ENCODE results near the gene MACROD1.
A peak's percentile ranks its signal among the peaks of the same experiment; 100 is the strongest.

Gene MACROD1

GRCh38 chr11:64013141-64013896, 152.6 kb downstream of the MACROD1 start:
- no peak for DNase-seq (ENCODE audit: low spot score)

- DNase-seq (ENCODE audit: low spot score) = no peak
Observed at GRCh38 chr11:64011371-64011770, 154.5 kb downstream of the MACROD1 start.

- DNase-seq (ENCODE audit: low spot score) = no peak
Observed at GRCh38 chr11:64010783-64011182, 155.1 kb downstream of the MACROD1 start.

DNA sequence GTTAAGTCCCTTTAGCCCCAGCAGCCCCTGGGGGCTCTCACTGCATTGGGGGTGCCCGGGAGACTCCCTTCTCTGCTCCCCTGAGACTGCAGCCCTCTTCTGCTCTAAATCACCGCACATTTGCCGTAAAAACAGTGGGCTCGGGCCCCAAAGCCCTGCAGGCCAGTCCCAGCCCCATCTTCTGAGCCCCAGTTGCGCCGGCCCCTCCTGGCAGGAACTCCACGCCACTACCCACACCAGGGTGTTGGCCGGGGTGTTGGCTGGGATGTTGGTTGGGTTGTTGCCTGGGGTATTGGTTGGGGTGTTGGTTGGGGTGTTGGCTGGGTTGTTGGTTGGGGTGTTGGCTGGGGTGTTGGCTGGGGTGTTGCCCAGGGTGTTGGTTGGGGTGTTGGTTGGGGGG, 156.2 kb downstream of the MACROD1 start:
- DNase-seq (ENCODE audit: low spot score) = no peak

DNA sequence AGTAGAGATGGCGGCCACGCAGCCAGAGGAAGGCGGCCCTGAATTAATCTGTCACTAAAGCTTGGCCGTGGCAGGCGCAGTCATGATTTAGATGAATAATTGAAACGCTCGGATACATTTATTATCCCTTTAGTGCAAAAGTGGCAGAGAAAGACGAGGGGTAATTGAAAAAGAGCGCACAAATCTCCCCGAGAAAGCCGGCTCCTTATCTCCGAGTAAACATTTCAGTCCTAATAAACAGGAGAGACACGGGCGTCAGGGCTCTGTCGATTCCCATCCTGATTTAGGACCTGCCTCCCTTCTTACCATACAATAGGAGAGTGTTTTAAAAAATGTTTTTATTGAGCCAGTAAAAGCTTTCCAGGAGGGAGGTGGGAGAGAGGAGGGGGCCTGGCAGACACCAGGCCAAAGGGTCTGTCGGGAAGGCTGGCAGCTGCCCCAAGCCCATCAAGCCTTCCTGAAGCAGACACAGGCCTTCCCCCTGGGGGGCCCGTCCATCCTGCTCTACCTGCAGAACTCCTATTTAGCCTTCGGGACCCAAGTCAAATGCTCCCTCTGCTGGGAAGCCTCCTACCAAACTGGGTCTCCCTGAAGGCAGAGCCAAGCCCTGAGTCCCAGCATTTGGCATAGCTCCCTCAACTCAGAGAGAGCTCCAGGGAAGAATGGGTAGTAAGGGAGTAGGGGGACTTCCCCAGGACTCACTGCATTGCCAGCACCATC, 156.8 kb downstream of the MACROD1 start:
- no peak for DNase-seq (ENCODE audit: low spot score)

GRCh38 chr11:64008283-64008913, 157.5 kb downstream of the MACROD1 start:
- no peak for DNase-seq (ENCODE audit: low spot score)

GRCh38 chr11:64007629-64008282, 158.2 kb downstream of the MACROD1 start:
- DNase-seq (ENCODE audit: low spot score) = peak; percentile 50

- no peak for DNase-seq (ENCODE audit: low spot score)
Observed at GRCh38 chr11:64007160-64007628, 158.7 kb downstream of the MACROD1 start.

GRCh38 chr11:64006398-64006797, 159.5 kb downstream of the MACROD1 start:
- no peak for DNase-seq (ENCODE audit: low spot score)

DNA sequence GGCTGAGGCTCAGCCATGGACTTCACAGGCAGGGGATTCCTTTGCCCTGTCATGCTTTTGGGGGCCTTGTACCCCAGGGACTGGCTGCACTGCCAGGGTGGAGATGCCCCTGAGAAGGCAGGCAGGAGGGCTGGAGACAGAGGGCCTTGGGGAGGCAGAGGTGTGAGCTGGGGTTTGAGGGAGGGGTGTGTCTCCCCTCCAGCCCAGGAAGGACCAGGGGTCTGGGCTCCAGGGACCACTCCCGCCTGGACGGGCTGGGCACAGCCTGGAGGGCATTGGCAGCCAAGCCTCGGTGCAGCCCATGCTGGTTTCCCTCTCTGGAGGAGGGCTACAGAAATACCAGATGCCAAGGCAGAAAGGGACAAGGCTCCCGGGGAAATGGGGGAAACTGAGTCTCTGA, 160.2 kb downstream of the MACROD1 start:
- no peak for DNase-seq (ENCODE audit: low spot score)

DNA sequence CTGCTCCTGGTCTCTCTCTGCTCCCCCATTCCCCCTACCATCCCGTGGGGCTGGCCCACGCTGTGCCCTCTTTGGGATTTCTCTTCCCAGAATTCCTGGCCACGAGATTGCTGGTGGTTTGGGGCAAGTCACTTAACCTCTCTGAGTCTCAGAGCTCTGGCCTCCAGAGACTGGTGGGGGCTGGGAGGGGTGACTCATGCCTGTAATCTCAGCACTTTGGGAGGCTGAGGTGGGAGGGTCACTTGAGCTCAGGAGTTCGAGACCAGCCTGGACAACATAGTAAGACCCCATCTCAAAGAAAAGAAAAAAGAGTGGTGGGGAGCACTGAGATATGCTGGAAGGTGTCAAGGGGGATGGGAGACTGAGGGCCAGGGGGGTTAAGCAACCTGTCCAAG, 161.3 kb downstream of the MACROD1 start:
- DNase-seq (ENCODE audit: low spot score) = no peak

GRCh38 chr11:64003807-64004589, 161.9 kb downstream of the MACROD1 start:
- DNase-seq (ENCODE audit: low spot score) = no peak

GRCh38 chr11:64001484-64002420, 164.2 kb downstream of the MACROD1 start:
- no peak for DNase-seq (ENCODE audit: low spot score)

DNA sequence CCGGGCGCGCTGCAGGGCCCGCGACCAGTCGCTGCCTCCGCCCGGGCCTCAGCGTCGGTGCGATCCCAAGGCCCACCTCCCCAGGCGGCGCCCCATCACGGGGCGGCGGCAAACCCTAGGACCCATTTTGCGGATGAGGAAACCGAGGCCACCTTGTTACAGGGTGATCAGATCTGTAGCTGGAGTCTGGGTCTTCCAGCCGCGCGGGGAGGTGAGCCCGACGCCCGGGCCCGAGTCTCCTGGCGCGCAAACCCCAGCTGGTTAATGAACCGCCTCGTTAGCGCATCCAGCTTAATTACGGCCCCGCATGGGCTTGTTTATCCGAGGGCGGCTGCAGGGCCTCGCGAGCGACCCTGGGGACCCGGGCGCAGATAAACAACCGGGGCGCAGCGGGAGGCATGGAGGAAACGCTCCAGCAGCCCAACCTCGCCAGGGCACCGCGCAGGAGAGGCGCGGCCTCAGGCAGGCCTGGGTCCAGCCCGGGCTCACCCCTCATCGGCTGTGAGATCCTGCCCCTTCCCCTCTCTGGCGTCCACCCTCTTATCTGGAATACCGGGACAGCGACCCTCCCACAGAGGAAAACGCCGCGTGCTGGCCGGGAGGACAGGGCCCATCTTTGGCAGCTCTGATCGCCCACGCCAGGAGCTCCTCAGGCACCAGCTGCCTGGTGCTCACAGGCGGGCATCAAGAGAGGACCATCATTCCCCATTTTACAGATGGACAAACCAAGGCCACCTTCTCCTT, 165.0 kb downstream of the MACROD1 start:
- no peak for DNase-seq (ENCODE audit: low spot score)

- DNase-seq (ENCODE audit: low spot score) = peak; percentile 71
Observed at GRCh38 chr11:64000026-64000739, 165.7 kb downstream of the MACROD1 start.

- no peak for DNase-seq (ENCODE audit: low spot score)
Observed at GRCh38 chr11:63999349-64000025, 166.4 kb downstream of the MACROD1 start.

DNA sequence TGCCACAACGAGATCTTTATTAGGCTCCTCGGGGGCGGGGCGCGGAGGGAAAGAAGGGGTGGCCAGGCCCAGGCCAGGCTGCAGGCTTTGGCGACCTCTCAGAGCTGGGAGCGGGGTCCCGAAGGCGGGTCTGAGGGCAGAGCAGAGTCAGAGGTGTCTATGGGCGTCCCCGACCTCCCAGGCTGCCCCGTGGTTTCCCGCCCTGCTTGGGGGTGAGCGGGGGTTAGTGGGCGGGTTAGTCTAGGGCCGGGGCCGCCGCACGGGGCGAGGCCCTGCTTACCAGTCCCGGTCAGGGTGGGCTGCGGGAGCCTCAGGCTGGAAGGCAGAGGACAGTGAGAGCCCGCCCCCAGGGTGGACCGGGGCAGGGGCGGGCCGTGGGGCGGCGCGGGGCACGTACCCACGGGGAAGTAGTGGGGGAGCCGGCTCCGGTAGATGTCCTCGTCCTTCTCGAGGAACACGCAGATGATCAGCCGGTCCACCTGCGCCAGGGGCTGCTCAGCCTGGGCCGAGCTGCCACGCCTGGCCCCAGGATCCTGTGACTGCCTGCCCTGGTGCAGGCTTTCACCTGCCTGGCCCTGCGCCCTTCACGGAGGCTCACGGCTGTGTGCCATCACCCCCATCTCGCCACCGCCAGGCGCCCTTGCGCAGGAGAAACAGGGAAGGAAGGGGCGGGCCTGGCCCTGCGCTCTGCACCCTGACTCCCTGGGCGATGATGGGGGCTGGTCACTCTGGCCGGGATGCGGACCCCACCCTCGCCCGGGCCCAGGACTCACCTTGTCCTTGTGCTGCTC, 167.2 kb downstream of the MACROD1 start:
- DNase-seq (ENCODE audit: low spot score) = no peak

Measured in globus pallidus (tissue), 1 donor.